Activated naive CD8-positive, alpha-beta T cell treated with anti-CD3 and anti-CD28 coated beads for 36 hours (primary cell): ENCODE results near the gene RBMS3. TPM values are rescaled to one million over a fixed set of nuclear protein-coding genes. Genes with fewer than 3 reads are reported as not detected.

Experiments
- DNase-seq: peaks from one replicate; pipeline ENCODE4 v3.0.0; 2021
- H3K27ac Mint-ChIP-seq: one replicate; pipeline ENCODE4 v1.8.0; 2022; ENCODE audit warnings: mild to moderate bottlenecking, moderate library complexity, mixed read lengths
- H3K27me3 Mint-ChIP-seq: one replicate; pipeline ENCODE4 v1.8.0; 2022; ENCODE audit warnings: mild to moderate bottlenecking, mixed read lengths
- H3K36me3 Mint-ChIP-seq: one replicate; pipeline ENCODE4 v1.8.0; 2021; ENCODE audit warnings: mild to moderate bottlenecking, mixed read lengths
- H3K4me1 Mint-ChIP-seq: one replicate; pipeline ENCODE4 v1.8.0; 2021; ENCODE audit warnings: mixed read lengths
- H3K4me3 Mint-ChIP-seq: one replicate; pipeline ENCODE4 v1.8.0; 2022; ENCODE audit warnings: mild to moderate bottlenecking, moderate library complexity, mixed read lengths
- H3K9me3 Mint-ChIP-seq: one replicate; pipeline ENCODE4 v1.8.0; 2022; ENCODE audit warnings: mixed read lengths
- total RNA-seq, 2 experiments: library from RNA; stranded (reverse); gene quantifications; one replicate each; pipeline ENCODE4 v1.2.3, GENCODE V29; 2021

RBMS3 gene
- total RNA-seq, 2 experiments from 2014 or later, result 1.6 TPM

- no peaks in the 10 kb centered on the region for H3K36me3 Mint-ChIP-seq
- no peak overlapping the region for H3K4me3 Mint-ChIP-seq
- no peaks in the 10 kb centered on the region for H3K9me3 Mint-ChIP-seq
- no peak for DNase-seq
- H3K27ac Mint-ChIP-seq, result no peak overlapping the region
- H3K27me3 Mint-ChIP-seq, result peaks cover 26% of the 10 kb centered on the region
- no peaks in the 10 kb centered on the region for H3K4me1 Mint-ChIP-seq
Observed at GRCh38 chr3:29854821-29855220, 574.0 kb downstream of the RBMS3 start.

GRCh38 chr3:29859726-29860270 is 578.9 kb downstream of the RBMS3 start:
- DNase-seq, result no peak
- no peaks in the 10 kb centered on the region for H3K4me1 Mint-ChIP-seq
- peaks cover 28% of the 10 kb centered on the region for H3K27me3 Mint-ChIP-seq
- no peaks in the 10 kb centered on the region for H3K9me3 Mint-ChIP-seq
- no peak overlapping the region for H3K27ac Mint-ChIP-seq
- no peaks in the 10 kb centered on the region for H3K36me3 Mint-ChIP-seq
- no peak overlapping the region for H3K4me3 Mint-ChIP-seq

GRCh38 chr3:29864809-29865208 is 583.9 kb downstream of the RBMS3 start:
- no peak for DNase-seq
- Mint-ChIP-seq H3K27me3 (peaks cover 28% of the 10 kb centered on the region), H3K27ac (no peak overlapping the region), H3K4me3 (no peak overlapping the region), H3K4me1 (no peaks in the 10 kb centered on the region), H3K36me3 (no peaks in the 10 kb centered on the region), H3K9me3 (no peaks in the 10 kb centered on the region)

GRCh38 chr3:29868543-29869101 is 587.8 kb downstream of the RBMS3 start:
- Mint-ChIP-seq H3K9me3 (peaks cover 2% of the 10 kb centered on the region), H3K4me1 (no peaks in the 10 kb centered on the region), H3K27ac (no peak overlapping the region), H3K36me3 (no peaks in the 10 kb centered on the region), H3K4me3 (no peak overlapping the region), H3K27me3 (peaks cover 21% of the 10 kb centered on the region)
- no peak for DNase-seq

- H3K9me3 Mint-ChIP-seq, result peaks cover 2% of the 10 kb centered on the region
- peaks cover 15% of the 10 kb centered on the region for H3K27me3 Mint-ChIP-seq
- no peaks in the 10 kb centered on the region for H3K36me3 Mint-ChIP-seq
- no peaks in the 10 kb centered on the region for H3K4me1 Mint-ChIP-seq
- DNase-seq, result no peak
- H3K4me3 Mint-ChIP-seq, result no peak overlapping the region
- no peak overlapping the region for H3K27ac Mint-ChIP-seq
Observed at GRCh38 chr3:29870136-29870535, 589.3 kb downstream of the RBMS3 start.

GRCh38 chr3:29871087-29871486 is 590.2 kb downstream of the RBMS3 start:
- Mint-ChIP-seq H3K9me3 (peaks cover 2% of the 10 kb centered on the region), H3K4me1 (no peaks in the 10 kb centered on the region), H3K27me3 (peaks cover 15% of the 10 kb centered on the region), H3K36me3 (no peaks in the 10 kb centered on the region), H3K27ac (no peak overlapping the region), H3K4me3 (no peak overlapping the region)
- no peak for DNase-seq

- no peak overlapping the region for H3K4me3 Mint-ChIP-seq
- no peak overlapping the region for H3K27ac Mint-ChIP-seq
- peaks cover 22% of the 10 kb centered on the region for H3K27me3 Mint-ChIP-seq
- H3K9me3 Mint-ChIP-seq, result no peaks in the 10 kb centered on the region
- no peaks in the 10 kb centered on the region for H3K36me3 Mint-ChIP-seq
- H3K4me1 Mint-ChIP-seq, result no peaks in the 10 kb centered on the region
- no peak for DNase-seq
Observed at GRCh38 chr3:29880809-29881208, 599.9 kb downstream of the RBMS3 start.

GRCh38 chr3:29887451-29887850 is 606.6 kb downstream of the RBMS3 start:
- H3K36me3 Mint-ChIP-seq, result no peaks in the 10 kb centered on the region
- no peak overlapping the region for H3K27ac Mint-ChIP-seq
- no peaks in the 10 kb centered on the region for H3K9me3 Mint-ChIP-seq

GRCh38 chr3:29889215-29889614 is 608.3 kb downstream of the RBMS3 start:
- Mint-ChIP-seq H3K27ac (no peak overlapping the region), H3K36me3 (no peaks in the 10 kb centered on the region), H3K4me3 (no peak overlapping the region), H3K4me1 (no peaks in the 10 kb centered on the region), H3K27me3 (peaks cover 12% of the 10 kb centered on the region), H3K9me3 (no peaks in the 10 kb centered on the region)
- no peak for DNase-seq

More at GRCh38 chr3:29887451-29887850, 606.6 kb downstream of the RBMS3 start:
- no peak for DNase-seq
- Mint-ChIP-seq H3K4me1 (no peaks in the 10 kb centered on the region), H3K27me3 (peaks cover 9% of the 10 kb centered on the region), H3K4me3 (no peak overlapping the region)

- Mint-ChIP-seq H3K36me3 (no peaks in the 10 kb centered on the region), H3K27me3 (peaks cover 7% of the 10 kb centered on the region), H3K27ac (no peak overlapping the region), H3K4me3 (no peak overlapping the region), H3K9me3 (no peaks in the 10 kb centered on the region), H3K4me1 (no peaks in the 10 kb centered on the region)
- no peak for DNase-seq
Observed at GRCh38 chr3:29890801-29891200, 609.9 kb downstream of the RBMS3 start.

- DNase-seq, result no peak
- no peak overlapping the region for H3K27ac Mint-ChIP-seq
- no peaks in the 10 kb centered on the region for H3K4me1 Mint-ChIP-seq
- no peaks in the 10 kb centered on the region for H3K36me3 Mint-ChIP-seq
- H3K9me3 Mint-ChIP-seq, result no peaks in the 10 kb centered on the region
- H3K27me3 Mint-ChIP-seq, result peaks cover 11% of the 10 kb centered on the region
- H3K4me3 Mint-ChIP-seq, result no peak overlapping the region
Observed at GRCh38 chr3:29892976-29893554, 612.2 kb downstream of the RBMS3 start.

GRCh38 chr3:29896856-29897255 is 616.0 kb downstream of the RBMS3 start:
- Mint-ChIP-seq H3K4me1 (no peaks in the 10 kb centered on the region), H3K4me3 (no peak overlapping the region), H3K36me3 (no peaks in the 10 kb centered on the region), H3K27me3 (peaks cover 14% of the 10 kb centered on the region), H3K9me3 (no peaks in the 10 kb centered on the region), H3K27ac (no peak overlapping the region)
- no peak for DNase-seq

GRCh38 chr3:29898171-29898965 is 617.5 kb downstream of the RBMS3 start:
- no peaks in the 10 kb centered on the region for H3K36me3 Mint-ChIP-seq
- no peaks in the 10 kb centered on the region for H3K4me1 Mint-ChIP-seq
- no peak overlapping the region for H3K4me3 Mint-ChIP-seq
- no peaks in the 10 kb centered on the region for H3K9me3 Mint-ChIP-seq
- peaks cover 14% of the 10 kb centered on the region for H3K27me3 Mint-ChIP-seq
- DNase-seq, result no peak
- no peak overlapping the region for H3K27ac Mint-ChIP-seq

- H3K36me3 Mint-ChIP-seq, result no peaks in the 10 kb centered on the region
- H3K4me3 Mint-ChIP-seq, result no peak overlapping the region
- peaks cover 13% of the 10 kb centered on the region for H3K27me3 Mint-ChIP-seq
- H3K9me3 Mint-ChIP-seq, result no peaks in the 10 kb centered on the region
- no peaks in the 10 kb centered on the region for H3K4me1 Mint-ChIP-seq
- H3K27ac Mint-ChIP-seq, result no peak overlapping the region
- no peak for DNase-seq
Observed at GRCh38 chr3:29899021-29899420, 618.1 kb downstream of the RBMS3 start.

GRCh38 chr3:29901097-29901496 is 620.2 kb downstream of the RBMS3 start:
- Mint-ChIP-seq H3K9me3 (no peaks in the 10 kb centered on the region), H3K27me3 (peaks cover 10% of the 10 kb centered on the region), H3K4me3 (no peak overlapping the region), H3K4me1 (no peaks in the 10 kb centered on the region), H3K36me3 (no peaks in the 10 kb centered on the region), H3K27ac (no peak overlapping the region)
- DNase-seq, result no peak
